GM18502 (cell line): ENCODE data around the gene PTPMT1.
"Not testable (repeated sequence)": the region's sequence is repeated elsewhere in the genome, so short reads cannot be mapped to it uniquely, and the experiment has no call there.

Experiments used
- ATAC-seq: cut with Tn5 transposase; IDR thresholded peaks from one replicate; pipeline ENCODE4 v1.9.1; 2021; ENCODE audit warnings: mild to moderate bottlenecking; ENCODE audit not compliant: unreplicated experiment, poor library complexity

Gene PTPMT1, protein sequence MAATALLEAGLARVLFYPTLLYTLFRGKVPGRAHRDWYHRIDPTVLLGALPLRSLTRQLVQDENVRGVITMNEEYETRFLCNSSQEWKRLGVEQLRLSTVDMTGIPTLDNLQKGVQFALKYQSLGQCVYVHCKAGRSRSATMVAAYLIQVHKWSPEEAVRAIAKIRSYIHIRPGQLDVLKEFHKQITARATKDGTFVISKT

DNA sequence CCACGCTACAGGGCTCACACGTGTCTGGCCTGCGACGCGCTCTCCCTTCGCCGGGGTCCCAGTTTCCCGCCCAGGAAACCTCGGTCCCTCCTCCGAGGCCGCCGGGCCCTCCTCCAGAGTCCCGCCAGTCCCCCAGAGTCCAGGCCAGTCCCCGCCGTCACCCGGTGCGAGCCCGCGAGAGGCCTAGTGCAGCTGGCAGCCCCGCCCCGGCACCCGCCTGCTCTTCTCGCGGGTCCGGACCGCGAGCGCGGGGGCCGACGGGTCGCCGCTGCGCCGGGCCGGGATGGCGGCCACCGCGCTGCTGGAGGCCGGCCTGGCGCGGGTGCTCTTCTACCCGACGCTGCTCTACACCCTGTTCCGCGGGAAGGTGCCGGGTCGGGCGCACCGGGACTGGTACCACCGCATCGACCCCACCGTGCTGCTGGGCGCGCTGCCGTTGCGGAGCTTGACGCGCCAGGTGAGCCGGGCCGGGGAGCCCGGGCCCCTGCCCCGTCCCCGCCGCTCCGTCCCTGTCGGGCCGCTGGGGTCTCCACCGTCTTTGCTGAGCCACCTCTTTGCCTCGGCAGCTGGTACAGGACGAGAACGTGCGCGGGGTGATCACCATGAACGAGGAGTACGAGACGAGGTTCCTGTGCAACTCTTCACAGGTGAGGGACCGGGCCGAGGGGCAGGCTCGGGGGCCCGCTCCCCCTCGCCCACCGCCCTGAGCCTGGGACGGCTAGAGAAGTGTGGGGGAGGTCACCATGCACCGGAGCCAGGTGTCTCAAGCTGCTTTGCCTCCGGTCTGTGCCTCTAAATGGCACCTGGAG is at the start of gene PTPMT1:
PTPMT1 (plus strand) TSS at position 260 of the 809 bp plus-strand sequence; CDS start at position 284, 24 bp downstream.
- ATAC-seq, result peak; percentile 84

DNA sequence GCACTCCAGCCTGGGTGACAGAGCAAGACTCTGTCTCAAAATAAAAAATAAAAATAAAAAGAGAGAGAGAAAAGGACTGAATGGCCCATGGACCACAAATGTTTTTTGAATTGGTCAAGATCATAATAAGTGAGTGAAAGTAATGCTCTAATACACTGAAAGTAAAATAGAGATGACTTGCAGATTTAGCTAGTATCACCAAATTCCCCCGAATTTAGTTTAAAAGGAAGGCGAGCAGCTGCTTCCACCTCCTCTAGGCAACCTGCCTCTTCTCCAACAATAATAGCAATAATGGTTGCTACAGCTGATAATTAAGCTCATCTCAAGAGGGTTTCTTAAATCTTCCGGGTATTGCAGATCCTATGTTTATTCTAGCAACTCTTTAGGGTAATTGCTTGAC is 49.2 kb upstream of the PTPMT1 start:
- no peak for ATAC-seq

DNA sequence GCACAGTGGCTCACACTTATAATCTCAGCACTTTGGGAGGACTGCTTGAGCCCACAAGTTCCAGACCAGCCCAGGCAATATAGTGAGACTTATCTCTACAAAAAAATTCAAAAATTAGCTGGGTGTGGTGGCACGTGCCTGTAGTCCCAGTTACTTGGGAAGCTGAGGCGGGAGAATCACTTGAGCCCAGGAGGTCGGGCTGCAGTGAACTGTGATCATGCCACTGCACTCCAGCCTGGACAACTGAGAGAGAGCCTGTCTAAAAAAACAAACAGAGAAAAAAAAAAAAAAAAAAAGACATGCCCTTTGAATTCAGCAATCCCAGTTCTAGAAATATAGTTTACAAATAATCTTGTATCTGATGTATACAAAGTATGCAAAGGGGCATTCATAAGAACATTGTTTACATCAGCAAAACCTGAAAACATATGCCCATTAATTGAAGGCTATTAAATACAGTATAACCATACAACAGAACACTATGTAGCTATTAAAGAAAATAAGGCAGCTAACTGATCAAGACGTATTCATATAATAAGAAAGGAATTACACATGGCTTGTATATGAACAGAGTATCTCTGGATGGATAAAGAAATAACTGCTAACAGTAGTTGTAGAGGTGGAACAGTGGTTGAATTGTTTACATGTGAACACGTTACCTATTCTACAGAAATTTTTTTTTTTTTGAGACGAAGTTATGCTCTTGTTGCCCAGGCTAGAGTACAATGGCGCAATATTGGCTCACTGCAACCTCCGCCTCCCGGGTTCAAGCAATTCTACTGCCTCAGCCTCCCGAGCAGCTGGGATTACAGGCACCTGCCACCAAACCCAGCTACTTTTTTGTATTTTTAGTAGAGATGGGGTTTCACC is 48.2 kb upstream of the PTPMT1 start:
- ATAC-seq, result no peak

DNA sequence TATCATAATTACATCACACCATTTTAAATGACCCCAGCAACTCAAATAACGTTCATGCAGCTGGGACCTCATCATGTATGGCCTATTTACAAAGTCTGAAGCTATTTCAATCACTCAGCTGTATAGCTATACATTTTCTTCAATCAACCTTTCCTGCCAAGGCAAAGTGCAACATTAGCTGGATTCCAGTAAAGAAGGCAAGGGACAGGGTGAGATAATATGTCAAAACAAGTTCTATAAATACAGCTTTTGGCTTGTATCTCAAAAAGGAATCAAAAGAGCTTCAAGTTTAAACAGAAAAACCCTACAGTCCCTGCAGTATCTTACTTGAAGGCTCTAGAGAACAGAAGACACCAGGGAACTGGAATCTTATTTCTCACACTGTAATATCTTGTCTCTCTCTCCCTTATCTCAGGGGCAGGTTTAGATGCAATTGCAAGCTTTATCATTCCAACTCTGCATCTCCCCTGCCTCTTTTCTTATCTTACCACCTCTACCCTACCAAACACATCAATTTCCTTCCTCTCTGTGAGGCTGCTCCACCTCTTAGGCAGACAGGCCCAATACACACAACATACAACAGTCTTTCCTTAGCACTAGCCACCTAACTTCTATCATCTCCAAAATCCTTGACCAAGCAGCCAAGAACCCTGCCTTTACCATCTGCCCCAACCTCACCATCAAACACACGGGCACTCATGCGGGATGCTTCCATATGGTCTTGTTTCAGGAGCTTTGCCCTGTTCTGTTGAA is 47.0 kb upstream of the PTPMT1 start:
- no peak for ATAC-seq

DNA sequence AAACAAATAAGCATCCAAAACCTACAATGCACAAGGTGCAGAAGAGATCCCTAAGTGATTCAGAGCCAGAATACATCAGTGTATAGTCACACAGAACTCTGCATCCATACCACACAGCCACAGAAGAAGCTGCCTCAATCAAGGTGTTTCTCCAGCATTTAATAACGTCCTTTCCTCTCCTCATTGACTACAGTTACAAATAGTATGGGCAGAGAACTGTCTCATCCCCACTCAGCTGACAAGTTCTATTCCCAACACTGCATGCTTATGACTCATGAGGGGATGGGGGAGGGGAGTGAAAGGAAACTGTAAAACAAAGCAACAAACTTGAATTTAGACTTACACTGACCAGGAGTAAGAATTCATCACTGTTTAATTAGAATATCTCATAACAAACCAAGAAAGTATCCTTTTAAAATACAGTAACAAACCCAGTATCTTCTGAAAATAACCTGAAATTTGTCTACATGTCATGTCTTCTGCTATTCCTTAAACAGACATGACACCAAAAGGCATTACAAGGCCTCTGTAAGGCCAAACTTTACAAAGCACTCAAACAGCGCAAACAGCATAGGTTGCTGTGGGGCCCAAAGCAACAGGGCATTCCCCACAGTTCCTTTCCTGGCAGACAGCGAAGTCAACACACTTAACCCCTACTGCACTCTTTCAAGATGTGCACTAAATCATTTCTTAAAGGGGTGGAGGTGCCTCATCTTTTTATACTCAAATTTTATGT is 41.7 kb upstream of the PTPMT1 start:
- ATAC-seq, result peak; percentile 53

DNA sequence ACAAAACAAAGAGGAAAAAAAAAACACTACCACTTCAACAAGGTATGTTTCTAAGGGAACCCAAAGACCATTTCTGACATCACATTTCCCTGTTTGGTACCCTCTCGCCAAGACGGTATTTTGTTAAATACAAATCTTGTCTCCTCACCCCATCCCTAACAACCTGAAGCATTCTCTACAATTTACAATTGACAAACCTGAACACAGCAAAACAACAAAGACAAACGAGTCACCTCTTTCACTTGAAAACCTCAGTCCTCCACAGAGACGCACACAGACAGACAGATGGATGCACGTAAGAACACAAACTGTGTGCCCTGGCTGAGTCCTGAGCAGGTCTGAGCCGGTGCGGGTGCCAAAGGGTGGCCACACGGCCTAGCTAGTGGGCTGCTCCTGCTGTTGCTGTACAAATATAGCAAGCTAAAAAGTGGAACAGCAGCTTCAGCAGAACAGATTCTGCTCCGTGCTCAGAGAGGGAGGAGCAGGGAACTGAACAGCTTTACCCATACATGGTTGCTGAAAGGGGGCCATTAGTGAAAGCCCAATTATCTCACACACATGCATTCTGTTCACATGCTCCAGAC is 41.0 kb upstream of the PTPMT1 start:
- no peak for ATAC-seq

DNA sequence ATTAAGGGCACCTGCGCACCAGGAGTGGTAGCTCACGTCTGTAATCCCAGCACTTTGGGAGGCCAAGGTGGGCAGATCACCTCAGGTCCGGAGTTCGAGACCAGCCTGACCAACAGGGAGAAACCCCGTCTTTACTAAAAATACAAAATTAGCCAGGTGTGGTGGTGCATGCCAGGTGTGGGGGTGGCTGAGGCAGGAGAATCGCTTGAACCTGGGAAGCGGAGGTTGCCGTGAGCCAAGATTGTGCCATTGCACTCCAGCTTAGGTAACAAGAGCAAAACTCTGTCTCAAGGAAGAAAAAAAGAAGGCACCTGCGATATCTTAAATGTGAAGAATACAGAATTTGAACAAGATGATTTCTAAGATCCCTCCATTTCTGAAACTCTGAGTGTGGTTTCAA is 39.4 kb upstream of the PTPMT1 start:
- not testable (repeated sequence) for ATAC-seq

DNA sequence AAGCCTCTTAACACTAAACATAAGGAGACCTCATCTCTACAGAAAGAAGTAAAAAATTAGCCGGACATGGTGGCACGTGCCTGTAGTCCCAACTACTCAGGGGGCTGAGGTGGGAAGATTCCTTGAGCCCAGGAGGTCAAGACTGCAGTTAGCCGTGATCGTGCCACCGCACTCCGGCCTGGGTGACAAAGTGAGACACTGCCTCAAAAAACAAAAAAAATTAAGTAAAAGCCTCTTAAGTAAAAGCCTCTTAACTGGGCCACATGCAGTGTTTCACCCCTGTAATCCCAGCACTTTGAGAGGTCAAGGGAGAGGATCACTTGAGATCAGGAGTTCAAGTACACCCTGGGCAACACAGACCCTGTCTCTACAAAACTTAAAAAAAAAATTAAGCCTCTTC is 38.2 kb upstream of the PTPMT1 start:
- no peak for ATAC-seq

DNA sequence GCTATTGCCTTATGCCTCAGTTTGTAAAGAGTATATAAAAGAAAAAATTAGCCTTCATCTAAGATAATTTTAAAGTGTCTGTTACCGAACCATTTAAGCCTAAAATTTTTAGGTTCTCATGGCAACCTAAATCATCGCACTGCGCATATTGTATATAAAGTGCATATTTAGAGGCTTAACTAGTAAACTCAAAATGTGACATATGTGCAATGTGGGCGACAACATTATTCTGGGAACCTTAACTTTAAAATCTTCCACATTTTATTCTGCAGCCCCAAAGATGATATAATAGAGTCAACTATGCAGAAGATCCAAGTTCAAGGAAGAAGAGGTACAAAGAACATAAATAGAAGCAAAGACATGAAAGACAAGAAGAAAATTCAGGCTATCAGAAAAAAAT is 35.4 kb upstream of the PTPMT1 start:
- ATAC-seq, result no peak

DNA sequence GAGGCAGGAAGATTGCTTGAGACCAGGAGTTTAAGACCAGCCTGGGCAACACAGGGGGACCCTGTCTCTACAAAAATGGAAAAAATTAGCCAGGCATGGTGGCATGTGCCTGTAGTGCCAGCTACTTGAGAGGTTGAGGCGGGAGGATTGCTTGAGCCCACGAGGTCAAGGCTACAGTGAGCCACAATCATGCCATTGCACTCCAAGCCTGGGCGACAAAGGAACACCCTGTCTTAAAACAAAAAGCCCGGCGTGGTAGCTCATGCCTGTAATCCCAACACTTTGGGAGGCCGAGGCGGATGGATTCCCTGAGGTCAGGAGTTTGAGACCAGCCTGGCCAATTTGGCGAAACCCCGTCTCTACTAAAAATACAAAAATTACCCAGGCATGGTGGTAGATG is 34.7 kb upstream of the PTPMT1 start:
- not testable (repeated sequence) for ATAC-seq

DNA sequence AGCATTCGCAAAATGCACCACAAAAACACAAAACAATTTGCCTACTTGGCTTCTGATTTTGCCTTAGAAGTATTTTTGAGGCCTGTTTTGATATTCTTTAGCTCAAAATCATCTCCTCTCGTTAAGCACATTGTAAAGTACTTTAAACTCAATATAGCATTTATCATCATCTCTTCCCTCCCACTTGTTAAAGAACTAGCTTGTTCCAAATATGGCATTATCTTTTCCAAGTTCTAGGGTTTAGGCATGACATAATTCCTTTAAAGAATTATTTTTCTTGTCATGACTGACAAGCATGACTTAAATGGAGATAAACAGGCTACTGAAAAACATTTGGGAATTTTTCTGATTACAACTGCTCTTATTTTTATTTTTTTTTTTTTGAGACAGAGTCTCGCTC is 33.7 kb upstream of the PTPMT1 start:
- no peak for ATAC-seq

DNA sequence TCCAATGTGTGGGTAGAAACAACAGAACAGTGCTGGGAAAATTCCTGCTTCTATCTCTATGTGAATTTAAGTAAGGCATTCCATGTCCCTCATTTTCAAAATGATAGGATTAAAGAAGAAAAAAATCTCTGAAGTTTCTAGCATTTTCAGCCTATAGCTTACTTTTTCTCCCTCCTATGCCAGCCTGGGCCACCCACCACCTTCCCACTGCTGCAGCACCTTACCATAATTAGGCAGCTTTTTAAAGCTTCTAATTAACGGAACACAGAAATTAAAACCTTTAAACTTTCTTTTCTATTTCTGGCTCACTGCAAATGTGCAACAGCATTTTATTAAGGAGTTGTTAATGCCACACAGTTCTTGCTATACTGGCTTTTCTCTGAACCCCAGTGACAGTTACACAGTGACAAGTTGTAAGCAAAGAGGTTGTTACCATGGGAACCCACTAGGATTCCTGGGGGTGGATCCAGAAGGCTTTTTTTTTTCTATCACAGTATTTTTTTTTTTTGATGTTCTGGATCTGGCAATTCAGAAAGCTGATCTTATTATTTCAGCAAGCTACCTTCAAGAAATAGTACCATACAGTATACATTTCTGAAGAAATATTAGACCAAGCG is 32.7 kb upstream of the PTPMT1 start:
- no peak for ATAC-seq

DNA sequence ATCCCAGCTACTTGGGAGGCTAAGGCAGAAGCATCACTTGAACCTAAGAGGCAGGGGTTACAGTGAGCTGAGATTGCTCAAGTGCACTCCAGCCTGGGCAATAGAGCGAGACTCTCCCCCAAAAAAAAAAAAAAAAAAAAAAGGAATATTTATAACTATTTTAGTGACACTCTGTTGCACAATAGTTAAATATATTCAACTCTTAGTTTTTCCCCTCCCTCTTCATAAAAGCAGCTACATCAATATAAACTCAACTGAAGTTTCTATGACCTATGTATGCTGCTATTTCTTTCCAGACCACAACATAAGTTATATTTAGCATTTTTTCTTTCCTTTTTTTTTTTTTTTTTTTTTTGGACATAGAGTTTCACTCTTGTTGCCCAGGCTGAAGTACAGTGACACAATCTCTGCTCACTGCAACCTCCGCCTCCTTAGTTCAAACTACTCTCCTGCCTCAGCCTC is 31.7 kb upstream of the PTPMT1 start:
- no peak for ATAC-seq

DNA sequence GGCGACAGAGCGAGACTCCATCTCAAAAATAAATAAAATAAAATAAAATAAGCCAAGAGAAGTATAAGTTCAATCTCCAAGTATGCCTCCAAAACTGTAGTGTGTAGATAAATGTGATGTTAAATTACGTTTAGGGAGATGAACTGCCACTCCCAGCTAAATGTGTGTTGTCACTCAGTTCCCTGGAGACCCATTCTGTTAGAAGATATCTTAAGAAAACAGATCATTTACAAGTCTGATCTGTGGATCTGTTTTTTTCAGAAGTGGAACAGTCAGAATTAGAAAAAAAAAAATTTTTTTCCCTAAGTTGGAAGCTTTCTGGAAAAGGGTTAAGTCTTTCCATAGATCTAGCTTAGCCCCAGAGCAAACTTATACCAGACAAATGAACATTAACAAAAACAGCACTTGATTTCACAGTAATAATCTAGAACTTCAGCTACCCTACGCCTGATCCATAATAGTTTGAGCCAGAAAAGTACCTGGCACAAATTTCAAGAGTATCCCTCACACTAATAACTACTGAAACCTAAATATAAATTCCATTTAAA is 30.6 kb upstream of the PTPMT1 start:
- ATAC-seq, result no peak

DNA sequence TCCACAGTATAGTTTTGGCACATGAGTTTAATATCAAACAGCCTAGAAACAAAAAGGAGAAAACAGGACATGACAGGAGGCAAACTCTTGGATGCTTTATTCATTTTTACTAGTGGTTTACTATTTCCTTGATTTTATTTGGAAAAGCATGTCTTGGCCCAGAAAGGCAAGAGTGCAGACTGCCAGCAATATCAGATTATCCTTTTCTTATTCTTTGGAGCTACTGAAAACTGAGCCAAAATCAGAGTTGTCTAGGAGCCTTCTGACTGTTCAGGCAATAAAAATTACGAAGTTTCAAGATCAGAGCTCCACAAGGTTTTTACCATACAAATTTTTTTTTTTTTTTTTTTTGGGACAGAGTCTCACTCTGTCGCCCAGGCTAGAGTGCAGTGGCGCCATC is 28.5 kb upstream of the PTPMT1 start:
- ATAC-seq, result no peak

DNA sequence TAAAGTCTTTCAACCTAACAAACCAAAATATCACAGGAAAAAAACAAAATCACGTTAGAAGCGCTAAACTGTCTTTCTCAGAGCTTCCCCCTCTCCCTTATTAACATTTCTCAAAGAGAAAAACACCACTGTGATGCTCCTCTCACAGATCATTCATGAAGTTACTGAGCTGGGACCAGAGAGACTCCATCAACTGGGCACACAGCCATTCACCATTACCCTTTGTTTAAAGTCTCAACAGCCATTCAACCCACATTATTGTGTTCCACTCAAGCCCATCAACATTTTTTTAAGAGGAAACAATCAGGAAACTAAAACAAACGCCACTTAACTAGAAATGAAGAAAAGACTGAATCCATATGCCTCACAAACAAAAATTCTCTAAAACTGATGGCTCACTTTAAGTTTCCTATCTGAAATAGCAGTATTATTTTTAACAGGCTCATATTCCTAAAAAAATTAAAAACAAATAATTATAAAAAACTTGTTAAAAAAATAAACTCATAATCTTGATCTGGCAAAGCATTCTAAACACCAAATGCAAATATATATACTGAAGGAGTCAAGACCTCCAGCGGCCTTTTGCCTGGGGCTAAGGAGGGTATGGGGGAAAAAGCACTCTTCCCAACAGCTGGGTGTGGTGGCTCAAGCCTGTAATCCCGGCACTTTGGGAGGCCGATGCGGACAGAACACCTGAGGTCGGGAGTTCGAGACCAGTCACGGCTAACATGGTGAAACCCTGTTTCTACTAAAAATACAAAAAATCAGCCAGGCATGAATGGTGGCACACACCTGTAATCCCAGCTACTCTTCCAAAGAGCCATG is 26.4 kb upstream of the PTPMT1 start:
- no peak for ATAC-seq

DNA sequence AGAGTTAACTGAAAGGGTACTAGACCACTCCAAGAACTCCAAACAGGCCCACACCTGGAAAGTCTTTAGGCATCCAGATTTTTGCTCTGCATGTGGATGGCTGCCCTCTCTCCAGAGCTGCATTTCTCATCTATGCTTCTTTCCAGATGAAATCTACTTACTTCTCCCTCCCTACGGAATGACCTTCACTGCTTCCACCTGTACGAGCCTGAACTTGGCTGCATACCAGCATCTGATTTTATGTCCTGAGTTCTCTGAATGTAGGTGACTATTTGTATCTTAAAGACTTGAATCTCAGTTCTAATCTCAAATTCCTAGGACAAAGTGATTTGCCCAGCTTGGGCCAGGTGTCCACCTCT is 25.7 kb upstream of the PTPMT1 start:
- ATAC-seq, result no peak

DNA sequence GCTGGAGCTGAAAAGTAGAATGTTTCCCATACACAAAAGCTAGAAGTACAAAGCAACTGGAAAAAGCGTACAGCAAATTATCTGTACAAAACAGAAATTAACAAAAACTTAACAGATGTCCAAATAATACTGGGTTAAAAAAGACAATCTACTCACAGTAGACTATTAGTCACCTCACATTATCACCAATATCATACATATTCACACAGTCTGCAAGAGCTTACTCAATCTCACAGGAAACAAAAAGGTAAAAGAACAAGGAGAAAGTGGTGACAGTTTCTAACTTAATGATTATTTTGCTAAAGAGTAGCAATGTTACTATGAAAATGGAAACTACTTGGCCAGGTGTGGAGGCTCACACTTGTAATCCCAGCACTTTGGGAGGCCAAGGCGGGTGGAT is 24.3 kb upstream of the PTPMT1 start:
- ATAC-seq, result no peak
